IPS DF 4.7 (cell line): Measurements from ENCODE around the gene PRDX3.

Source experiments
- DNase-seq: peaks from one replicate; pipeline ENCODE4 v3.0.0-alpha.2; 2013; ENCODE audit warnings: low spot score; ENCODE audit errors: extremely low read depth

PRDX3 gene

GRCh38 chr10:119178372-119179119 lies at the start of gene PRDX3:
Gene PRDX3 (minus strand): TSS chr10:119178812. CDS start chr10:119178790, 22 bp downstream.
- DNase-seq: no peak

GRCh38 chr10:119227825-119228224 lies 49.2 kb upstream of the PRDX3 start:
- no peak for DNase-seq

GRCh38 chr10:119225083-119225658 lies 46.6 kb upstream of the PRDX3 start:
- DNase-seq: no peak

- no peak for DNase-seq
These were observed 44.4 kb upstream of the PRDX3 start for GRCh38 chr10:119222966-119223386.

GRCh38 chr10:119222537-119222936 lies 43.9 kb upstream of the PRDX3 start:
- no peak for DNase-seq

GRCh38 chr10:119221666-119222065 lies 43.1 kb upstream of the PRDX3 start:
- DNase-seq: no peak

- no peak for DNase-seq
These were observed 42.6 kb upstream of the PRDX3 start for GRCh38 chr10:119221201-119221600.

- no peak for DNase-seq
These were observed 41.3 kb upstream of the PRDX3 start for GRCh38 chr10:119219871-119220270.

- DNase-seq: no peak
These were observed 39.4 kb upstream of the PRDX3 start for GRCh38 chr10:119217991-119218490.

- DNase-seq: no peak
These were observed 38.8 kb upstream of the PRDX3 start for GRCh38 chr10:119217401-119217800.

GRCh38 chr10:119216127-119216526 lies 37.5 kb upstream of the PRDX3 start:
- DNase-seq: no peak

- no peak for DNase-seq
These were observed 36.8 kb upstream of the PRDX3 start for GRCh38 chr10:119215371-119215770.

GRCh38 chr10:119211625-119212441 lies 33.2 kb upstream of the PRDX3 start:
- DNase-seq: no peak

- no peak for DNase-seq
These were observed 32.6 kb upstream of the PRDX3 start for GRCh38 chr10:119211176-119211575.

GRCh38 chr10:119210633-119211032 lies 32.0 kb upstream of the PRDX3 start:
- no peak for DNase-seq

- DNase-seq: no peak
These were observed 31.2 kb upstream of the PRDX3 start for GRCh38 chr10:119209736-119210355.

GRCh38 chr10:119209035-119209735 lies 30.6 kb upstream of the PRDX3 start:
- DNase-seq: peak; percentile 44

GRCh38 chr10:119208553-119208940 lies 29.9 kb upstream of the PRDX3 start:
- DNase-seq: no peak

GRCh38 chr10:119207713-119208552 lies 29.3 kb upstream of the PRDX3 start:
- no peak for DNase-seq

- DNase-seq: peak; percentile 56
These were observed 28.7 kb upstream of the PRDX3 start, which contains the start of gene GRK5 for GRCh38 chr10:119207366-119207666. Gene GRK5 (plus strand): TSS chr10:119207571. CDS start chr10:119207918, 347 bp downstream.
